Parathyroid adenoma (tissue), 2 donors: ENCODE measurements around the gene ADPRHL1.
"Not testable (repeated sequence)": the region's sequence is repeated elsewhere in the genome, so short reads cannot be mapped to it uniquely, and the experiment has no call there.

ENCODE experiments used
- H2AFZ ChIP-seq: fragments of 300-600 bp; sonication (generic); one replicate; pipeline ENCODE4 v1.7.0; 2017; ENCODE audit warnings: antibody characterized with exemption, mild to moderate bottlenecking
- H3K27ac ChIP-seq: fragments of 300-600 bp; sonication (generic); one replicate; pipeline ENCODE4 v1.7.0; 2017
- H3K27me3 ChIP-seq: fragments of 300-600 bp; sonication (generic); one replicate; pipeline ENCODE4 v1.7.0; 2017; ENCODE audit warnings: low read length; ENCODE audit not compliant: control insufficient read depth, insufficient read depth
- H3K36me3 ChIP-seq: fragments of 300-600 bp; sonication (generic); one replicate; pipeline ENCODE4 v1.7.0; 2017; ENCODE audit warnings: low read length; ENCODE audit not compliant: control insufficient read depth, insufficient read depth
- H3K4me1 ChIP-seq: fragments of 300-600 bp; sonication (generic); one replicate; pipeline ENCODE4 v1.7.0; 2017; ENCODE audit warnings: control low read depth
- H3K4me2 ChIP-seq: fragments of 300-600 bp; sonication (generic); one replicate; pipeline ENCODE4 v1.7.0; 2017; ENCODE audit warnings: low read length
- H3K4me3 ChIP-seq: fragments of 300-600 bp; sonication (generic); one replicate; pipeline ENCODE4 v1.7.0; 2017; ENCODE audit warnings: low read depth, low read length
- H3K79me2 ChIP-seq: fragments of 300-600 bp; sonication (generic); one replicate; pipeline ENCODE4 v1.7.0; 2017; ENCODE audit warnings: control low read depth
- H3K9ac ChIP-seq: fragments of 300-600 bp; sonication (generic); one replicate; pipeline ENCODE4 v1.7.0; 2017; ENCODE audit warnings: mild to moderate bottlenecking
- H3K9me3 ChIP-seq: fragments of 300-600 bp; sonication (generic); one replicate; pipeline ENCODE4 v1.7.0; 2017; ENCODE audit warnings: low read length; ENCODE audit not compliant: control insufficient read depth
- TF ChIP-seq, protein P1 (sequence below): fragments of 300-600 bp; sonication (generic); IDR thresholded peaks from one replicate; pipeline ENCODE4 v1.7.0; 2017; ENCODE audit warnings: antibody characterized with exemption, mild to moderate bottlenecking
- donor health status: primary hyperparathyroidism.

The ADPRHL1 gene

DNA sequence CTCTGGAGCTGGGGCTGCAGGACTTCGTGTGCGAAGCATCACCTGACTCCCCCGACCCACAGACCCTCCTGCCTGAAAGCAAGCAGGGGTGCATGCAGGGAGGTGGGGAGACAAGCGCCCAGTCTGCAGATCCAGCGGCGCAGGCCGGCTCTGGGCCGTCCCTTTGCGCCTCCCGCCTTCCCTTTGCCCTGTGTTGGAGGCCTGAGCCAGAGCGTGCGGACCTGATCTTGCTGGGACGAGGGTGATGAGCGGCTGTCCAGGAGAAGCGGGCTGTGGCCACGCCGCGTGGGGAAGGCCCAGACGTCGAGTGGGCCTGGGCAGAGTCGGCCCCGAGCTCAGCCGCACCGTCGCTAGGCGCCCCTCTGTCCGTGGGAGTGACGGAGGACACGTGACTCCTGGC is 84.1 kb downstream of the ADPRHL1 start:
- no peak overlapping the region for H3K4me3 ChIP-seq
- no peaks in the 10 kb centered on the region for H3K9me3 ChIP-seq
- TF ChIP-seq, protein P1, sequence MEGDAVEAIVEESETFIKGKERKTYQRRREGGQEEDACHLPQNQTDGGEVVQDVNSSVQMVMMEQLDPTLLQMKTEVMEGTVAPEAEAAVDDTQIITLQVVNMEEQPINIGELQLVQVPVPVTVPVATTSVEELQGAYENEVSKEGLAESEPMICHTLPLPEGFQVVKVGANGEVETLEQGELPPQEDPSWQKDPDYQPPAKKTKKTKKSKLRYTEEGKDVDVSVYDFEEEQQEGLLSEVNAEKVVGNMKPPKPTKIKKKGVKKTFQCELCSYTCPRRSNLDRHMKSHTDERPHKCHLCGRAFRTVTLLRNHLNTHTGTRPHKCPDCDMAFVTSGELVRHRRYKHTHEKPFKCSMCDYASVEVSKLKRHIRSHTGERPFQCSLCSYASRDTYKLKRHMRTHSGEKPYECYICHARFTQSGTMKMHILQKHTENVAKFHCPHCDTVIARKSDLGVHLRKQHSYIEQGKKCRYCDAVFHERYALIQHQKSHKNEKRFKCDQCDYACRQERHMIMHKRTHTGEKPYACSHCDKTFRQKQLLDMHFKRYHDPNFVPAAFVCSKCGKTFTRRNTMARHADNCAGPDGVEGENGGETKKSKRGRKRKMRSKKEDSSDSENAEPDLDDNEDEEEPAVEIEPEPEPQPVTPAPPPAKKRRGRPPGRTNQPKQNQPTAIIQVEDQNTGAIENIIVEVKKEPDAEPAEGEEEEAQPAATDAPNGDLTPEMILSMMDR = no peak
- H2AFZ ChIP-seq = no peak overlapping the region
- H3K9ac ChIP-seq = no peak overlapping the region
- no peak overlapping the region for H3K27ac ChIP-seq
- no peaks in the 10 kb centered on the region for H3K27me3 ChIP-seq
- H3K4me1 ChIP-seq = no peaks in the 10 kb centered on the region
- no peaks in the 10 kb centered on the region for H3K36me3 ChIP-seq
- H3K4me2 ChIP-seq = no peak overlapping the region
- H3K79me2 ChIP-seq = no peaks in the 10 kb centered on the region

DNA sequence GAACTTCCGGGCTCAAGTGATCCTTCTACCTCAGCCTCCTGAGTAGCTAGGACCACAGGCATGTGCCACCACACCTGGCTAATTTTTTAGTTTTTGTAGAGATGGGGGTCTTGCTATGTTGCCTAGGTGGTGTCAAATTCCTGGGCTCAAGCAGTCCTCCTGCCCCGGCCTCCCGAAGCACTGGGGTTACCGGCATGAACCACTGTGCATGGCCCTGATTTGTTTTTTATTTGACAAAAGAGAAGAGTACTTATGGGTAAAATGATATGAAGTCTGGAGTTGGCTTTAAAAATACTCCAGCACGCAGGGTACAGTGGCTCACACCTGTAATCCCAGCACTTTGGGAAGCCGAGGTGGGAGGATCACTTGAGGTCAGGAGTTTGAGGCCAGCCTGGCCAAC is 84.9 kb downstream of the ADPRHL1 start:
- not testable (repeated sequence) for H3K4me1 ChIP-seq, H3K27me3 ChIP-seq, H3K4me3 ChIP-seq, H3K36me3 ChIP-seq, H3K9ac ChIP-seq, H3K9me3 ChIP-seq, H2AFZ ChIP-seq, H3K79me2 ChIP-seq, H3K4me2 ChIP-seq, H3K27ac ChIP-seq

DNA sequence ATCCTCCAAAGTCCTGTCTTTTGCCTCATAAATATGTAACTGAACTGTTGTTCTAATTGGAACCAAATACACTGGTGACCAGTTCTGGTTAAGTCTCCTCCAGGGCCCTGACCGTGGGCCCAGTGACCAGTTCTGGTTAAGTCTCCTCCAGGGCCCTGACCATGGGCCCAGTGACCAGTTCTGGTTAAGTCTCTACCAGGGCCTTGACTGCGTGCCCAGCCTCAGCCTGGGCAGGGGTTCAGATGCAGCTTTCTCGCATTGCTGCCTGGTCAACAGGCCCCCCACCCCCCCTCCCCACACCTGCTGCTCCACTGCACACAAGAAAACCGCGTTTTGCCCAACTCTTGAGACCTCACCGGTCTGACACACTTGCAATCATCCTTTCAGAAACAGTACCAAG is 85.5 kb downstream of the ADPRHL1 start:
- no peaks in the 10 kb centered on the region for H3K36me3 ChIP-seq
- no peaks in the 10 kb centered on the region for H3K27me3 ChIP-seq
- H3K9me3 ChIP-seq = no peaks in the 10 kb centered on the region
- TF ChIP-seq, protein P1 = no peak
- no peak overlapping the region for H2AFZ ChIP-seq
- H3K4me3 ChIP-seq = no peak overlapping the region
- H3K4me2 ChIP-seq = no peak overlapping the region
- no peak overlapping the region for H3K9ac ChIP-seq
- H3K79me2 ChIP-seq = no peaks in the 10 kb centered on the region
- no peaks in the 10 kb centered on the region for H3K4me1 ChIP-seq
- H3K27ac ChIP-seq = no peak overlapping the region

DNA sequence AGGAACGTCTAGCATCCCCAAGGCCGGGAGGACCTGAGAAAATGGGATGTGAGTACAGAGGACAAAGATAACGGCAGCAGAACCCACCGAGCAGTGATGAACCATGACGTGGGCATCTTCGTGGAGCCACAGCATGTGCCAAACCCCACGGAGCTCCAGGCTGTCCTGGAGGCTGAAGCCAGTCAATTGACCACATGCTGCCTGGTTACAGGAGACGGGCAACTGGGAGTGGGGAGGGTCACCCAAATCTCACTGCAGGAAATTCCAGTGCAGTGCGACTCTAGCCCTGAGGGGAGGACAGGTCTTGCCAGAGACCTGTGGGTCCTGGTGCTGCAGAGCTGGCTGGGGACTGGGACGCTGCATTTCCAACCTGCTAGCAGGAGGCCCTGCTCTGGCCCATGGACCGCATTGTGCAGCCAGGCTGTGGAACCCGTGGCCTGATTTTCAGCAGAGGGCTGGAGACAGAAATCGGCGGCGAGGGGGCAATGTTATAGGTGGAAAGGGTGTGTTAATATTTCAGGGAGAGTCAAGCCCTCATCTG is 86.2 kb downstream of the ADPRHL1 start:
- H3K36me3 ChIP-seq = no peaks in the 10 kb centered on the region
- TF ChIP-seq, protein P1 = no peak

DNA sequence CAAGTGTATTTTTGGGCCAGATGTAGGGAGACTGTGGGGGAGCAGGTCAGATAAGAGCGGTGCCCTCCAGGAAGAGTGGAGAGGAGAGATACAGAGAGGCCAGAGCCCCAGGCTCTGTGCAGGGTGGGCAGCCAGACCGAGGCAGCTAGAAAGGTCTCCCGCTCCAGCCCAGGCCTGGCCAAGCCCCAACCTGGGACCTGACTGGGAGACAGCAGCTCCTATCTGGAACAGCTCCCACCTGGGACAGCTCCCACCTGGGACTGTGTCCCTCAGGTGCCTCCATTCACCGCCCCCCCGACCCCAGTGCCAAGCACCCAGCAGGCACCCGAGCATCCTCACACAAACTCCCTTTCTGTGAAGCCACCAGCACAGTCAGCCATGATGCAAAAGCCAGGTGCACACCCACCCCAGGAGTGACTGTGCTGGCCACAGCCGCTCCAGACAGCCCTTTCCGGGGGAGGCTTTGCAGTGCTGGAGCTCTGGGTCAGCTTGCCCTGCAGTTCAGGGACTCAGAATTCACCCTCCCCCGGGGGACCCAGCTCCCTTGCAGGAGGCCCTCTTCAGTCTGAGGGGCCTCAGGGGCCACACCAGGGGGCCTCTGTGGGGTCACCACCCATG is 87.2 kb downstream of the ADPRHL1 start:
- Histone ChIP-seq H3K9me3 (no peaks in the 10 kb centered on the region), H3K27ac (no peak overlapping the region), H3K4me3 (no peak overlapping the region), H3K79me2 (no peaks in the 10 kb centered on the region), H3K9ac (no peak overlapping the region), H3K27me3 (no peaks in the 10 kb centered on the region), H3K4me2 (no peak overlapping the region), H3K36me3 (no peaks in the 10 kb centered on the region), H2AFZ (no peak overlapping the region), H3K4me1 (no peaks in the 10 kb centered on the region)
- TF ChIP-seq, protein P1 = no peak

More for the DNA sequence above, 86.2 kb downstream of the ADPRHL1 start:
- H3K4me1 ChIP-seq = no peaks in the 10 kb centered on the region
- no peak overlapping the region for H3K9ac ChIP-seq
- no peaks in the 10 kb centered on the region for H3K27me3 ChIP-seq
- no peak overlapping the region for H3K4me3 ChIP-seq
- H3K9me3 ChIP-seq = no peaks in the 10 kb centered on the region
- no peak overlapping the region for H3K27ac ChIP-seq
- H2AFZ ChIP-seq = no peak overlapping the region
- H3K4me2 ChIP-seq = no peak overlapping the region
- no peaks in the 10 kb centered on the region for H3K79me2 ChIP-seq
